Measurements from ENCODE around the gene PSMC3. TPM values are rescaled to one million over a fixed set of nuclear protein-coding genes. Genes with fewer than 3 reads are reported as not detected.

Gene PSMC3
- total RNA-seq, 1 donor from 2014 or later: 186 TPM

GRCh38 chr11:47376525-47377371 is 49.5 kb downstream of the PSMC3 start:
- DNase-seq (ENCODE audit: low read depth): no peak

- peak; percentile 44 for DNase-seq (ENCODE audit: low read depth)
Measured at GRCh38 chr11:47376107-47376524, 50.1 kb downstream of the PSMC3 start.

DNA sequence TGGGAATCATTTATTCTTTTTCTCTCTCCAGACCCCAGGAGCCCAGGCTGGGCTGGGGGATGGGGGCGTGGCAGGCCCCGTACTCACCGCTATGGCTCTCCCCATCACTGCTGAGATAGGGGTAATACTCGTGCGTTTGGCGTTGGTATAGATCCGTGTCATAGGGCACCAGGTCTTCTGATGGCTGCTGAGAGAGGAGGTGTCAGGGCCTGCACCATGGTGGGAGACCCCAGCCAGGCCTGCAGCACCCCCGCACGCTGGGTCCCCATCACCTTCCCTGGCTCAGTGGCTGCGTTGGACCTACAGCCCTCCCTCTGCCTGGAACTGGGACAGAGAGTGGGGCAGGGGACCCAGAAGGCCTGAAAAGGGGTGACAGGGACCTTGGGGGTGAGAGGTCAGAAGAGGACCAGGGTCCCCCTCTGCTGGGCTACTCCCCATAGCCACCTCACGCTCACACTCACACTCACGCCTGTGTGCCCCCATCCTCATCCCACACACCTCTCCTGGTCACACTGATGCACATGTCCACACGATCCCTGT is 50.6 kb downstream of the PSMC3 start:
- DNase-seq (ENCODE audit: low read depth): no peak

DNA sequence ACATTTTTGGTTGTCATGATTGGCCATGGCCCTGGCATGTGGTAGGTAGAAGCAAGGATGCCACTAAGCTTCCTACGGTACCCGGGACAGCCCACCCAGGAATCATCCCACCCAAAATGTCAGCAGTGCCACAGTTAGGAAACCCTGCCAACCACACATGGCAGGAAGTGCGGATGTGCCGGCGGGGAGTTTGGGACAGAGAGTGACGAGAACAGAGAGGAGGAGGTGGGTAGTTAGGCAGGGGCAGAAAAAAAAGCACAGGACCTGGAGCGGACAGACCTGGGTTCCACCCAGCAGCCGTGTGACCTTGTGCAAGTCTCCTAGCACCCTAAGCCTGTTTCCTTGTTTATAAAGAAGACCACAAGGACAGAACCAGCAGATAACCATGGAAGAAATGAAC is 51.2 kb downstream of the PSMC3 start:
- no peak for DNase-seq (ENCODE audit: low read depth)

GRCh38 chr11:47374720-47375019 is 51.6 kb downstream of the PSMC3 start:
- DNase-seq (ENCODE audit: low read depth): no peak

GRCh38 chr11:47373876-47374719 is 52.1 kb downstream of the PSMC3 start:
- peak; percentile 34 for DNase-seq (ENCODE audit: low read depth)

DNA sequence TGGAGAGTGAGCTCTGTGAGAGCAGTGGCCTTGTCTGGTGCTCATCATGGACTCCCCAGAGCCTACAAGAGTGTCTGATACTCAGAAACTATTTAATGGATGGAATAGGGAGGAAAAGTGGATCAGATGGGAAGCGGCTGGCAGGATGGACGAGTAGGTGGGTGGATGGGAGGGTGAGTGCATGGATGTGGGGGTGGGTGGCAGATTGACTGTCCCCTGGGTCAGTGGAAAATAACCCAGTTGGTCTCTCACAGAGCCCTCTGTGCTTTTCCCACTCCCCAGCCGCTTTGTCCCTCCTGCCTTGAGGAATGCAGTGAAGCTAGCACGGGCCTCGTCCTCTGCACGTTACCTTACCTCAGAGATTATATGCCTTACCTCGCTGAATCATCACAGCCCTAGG is 53.8 kb downstream of the PSMC3 start:
- DNase-seq (ENCODE audit: low read depth): no peak

DNA sequence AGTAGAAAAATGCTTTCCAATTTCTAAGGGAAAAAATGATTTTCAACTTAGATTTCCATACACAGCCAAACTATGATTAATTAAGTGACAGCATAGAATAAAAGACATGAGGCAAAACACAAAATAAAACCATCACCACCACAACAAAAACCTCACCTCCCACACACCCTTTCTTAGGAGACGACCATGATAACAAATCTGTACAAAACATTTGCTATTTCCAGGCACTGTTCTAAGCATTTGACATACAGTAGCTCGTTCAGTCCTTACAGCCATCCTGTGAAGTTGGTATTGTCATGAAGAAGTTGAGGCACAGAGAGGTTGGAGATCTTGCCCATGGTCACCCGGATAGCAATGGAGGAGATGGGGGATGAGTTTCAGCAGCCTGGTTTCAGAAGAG is 56.6 kb downstream of the PSMC3 start:
- DNase-seq (ENCODE audit: low read depth): no peak

Other genes starting within 250 kb of the PSMC3 start
- 116 and 242 TPM in 2 replicates for gene ARFGAP2, start 249.6 kb downstream of the PSMC3 start, total RNA-seq
- 29.8 and 44.6 TPM in 2 replicates for gene PACSIN3, start 240.0 kb downstream of the PSMC3 start, total RNA-seq
- 23.6 and 25.1 TPM in 2 replicates for gene DDB2, start 211.5 kb downstream of the PSMC3 start, total RNA-seq
- 38.0 and 40.5 TPM in 2 replicates for gene ACP2, start 177.6 kb downstream of the PSMC3 start, total RNA-seq
- 14.2 and 17.3 TPM in 2 replicates for gene NR1H3, start 168.4 kb downstream of the PSMC3 start, total RNA-seq
- 7.1 and 23.8 TPM in 2 replicates for gene MADD, start 156.3 kb downstream of the PSMC3 start, total RNA-seq
- not detected in 2 replicates for gene MYBPC3, start 73.7 kb downstream of the PSMC3 start, total RNA-seq
- gene SPI1, start 47.9 kb downstream of the PSMC3 start, total RNA-seq: not detected in 2 replicates
- 51.9 and 140 TPM in 2 replicates for gene SLC39A13, start 17.8 kb downstream of the PSMC3 start, total RNA-seq
- 0.10 and 0.17 TPM in 2 replicates for gene RAPSN, start 22.7 kb upstream of the PSMC3 start, total RNA-seq
- gene CELF1, start 126.7 kb upstream of the PSMC3 start, total RNA-seq: 76.8 and 137 TPM in 2 replicates
- 94.0 and 135 TPM in 2 replicates for gene PTPMT1, start 139.2 kb upstream of the PSMC3 start, total RNA-seq
- gene KBTBD4, start 152.5 kb upstream of the PSMC3 start, total RNA-seq: 28.1 and 31.7 TPM in 2 replicates
- 61.1 and 64.7 TPM in 2 replicates for gene NDUFS3, start 152.6 kb upstream of the PSMC3 start, total RNA-seq
- gene FAM180B, start 160.2 kb upstream of the PSMC3 start, total RNA-seq: not detected in 2 replicates
- gene C1QTNF4, start 168.0 kb upstream of the PSMC3 start, total RNA-seq: not detected in 2 replicates
- 104 and 109 TPM in 2 replicates for gene MTCH2, start 216.1 kb upstream of the PSMC3 start, total RNA-seq